Progenitor cell of endocrine pancreas (in vitro differentiated cells): ENCODE data around the gene NRDE2. TPM values are rescaled to one million over a fixed set of nuclear protein-coding genes. Genes with fewer than 3 reads are reported as not detected.

ENCODE experiments used
- DNase-seq: peaks from one replicate; pipeline ENCODE4 v3.0.0; 2021; ENCODE audit warnings: low spot score; ENCODE audit not compliant: unreplicated experiment
- H3K27ac Mint-ChIP-seq: 2 replicates; pipeline ENCODE4 v1.8.0; 2021; ENCODE audit warnings: mild to moderate bottlenecking, moderate library complexity, mixed read lengths
- H3K27me3 Mint-ChIP-seq: 2 replicates; pipeline ENCODE4 v1.8.0; 2021; ENCODE audit warnings: mixed read lengths
- H3K36me3 Mint-ChIP-seq: 2 replicates; pipeline ENCODE4 v1.8.0; 2022; ENCODE audit warnings: mixed read lengths; ENCODE audit not compliant: insufficient read depth
- H3K4me1 Mint-ChIP-seq: 2 replicates; pipeline ENCODE4 v1.8.0; 2021; ENCODE audit warnings: low read depth, mixed read lengths
- H3K4me3 Mint-ChIP-seq: 2 replicates; pipeline ENCODE4 v1.8.0; 2021; ENCODE audit warnings: low read depth, mild to moderate bottlenecking, moderate library complexity, mixed read lengths
- H3K9me3 Mint-ChIP-seq: 2 replicates; pipeline ENCODE4 v1.8.0; 2021; ENCODE audit warnings: low read depth, mixed read lengths
- CTCF ChIP-seq: fragments of 200-600 bp; sonication (generic); IDR thresholded peaks from one replicate; pipeline ENCODE4 v1.5.0; 2021; ENCODE audit warnings: antibody characterized with exemption, mild to moderate bottlenecking; ENCODE audit not compliant: unreplicated experiment
- total RNA-seq: library from RNA; stranded (reverse); gene quantifications from 2 replicates; pipeline ENCODE4 v1.2.1, GENCODE V29; 2021

Gene NRDE2
- total RNA-seq, 1 donor from 2014 or later, result 36.7 TPM

GRCh38 chr14:90288651-90289355 is 42.9 kb downstream of the NRDE2 start:
- DNase-seq, result no peak
- H3K36me3 Mint-ChIP-seq, result peaks cover 24% of the 10 kb centered on the region

GRCh38 chr14:90287791-90288190 is 44.0 kb downstream of the NRDE2 start:
- Mint-ChIP-seq H3K4me1 (no peaks in the 10 kb centered on the region), H3K27ac (peak overlapping the region; percentile 13), H3K27me3 (no peaks in the 10 kb centered on the region), H3K9me3 (no peaks in the 10 kb centered on the region), H3K36me3 (peaks cover 26% of the 10 kb centered on the region), H3K4me3 (no peak overlapping the region)
- TF ChIP-seq CTCF, result no peak
- DNase-seq, result no peak

More at GRCh38 chr14:90288651-90289355, 42.9 kb downstream of the NRDE2 start:
- no peaks in the 10 kb centered on the region for H3K9me3 Mint-ChIP-seq
- no peaks in the 10 kb centered on the region for H3K4me1 Mint-ChIP-seq
- no peak overlapping the region for H3K4me3 Mint-ChIP-seq
- TF ChIP-seq CTCF, result no peak
- H3K27ac Mint-ChIP-seq, result no peak overlapping the region
- no peaks in the 10 kb centered on the region for H3K27me3 Mint-ChIP-seq

GRCh38 chr14:90281756-90282155 is 50.0 kb downstream of the NRDE2 start:
- DNase-seq, result no peak
- H3K4me1 Mint-ChIP-seq, result no peaks in the 10 kb centered on the region
- TF ChIP-seq CTCF, result no peak
- H3K36me3 Mint-ChIP-seq, result peaks cover 17% of the 10 kb centered on the region
- H3K9me3 Mint-ChIP-seq, result no peaks in the 10 kb centered on the region
- no peak overlapping the region for H3K4me3 Mint-ChIP-seq
- no peak overlapping the region for H3K27ac Mint-ChIP-seq
- no peaks in the 10 kb centered on the region for H3K27me3 Mint-ChIP-seq

DNA sequence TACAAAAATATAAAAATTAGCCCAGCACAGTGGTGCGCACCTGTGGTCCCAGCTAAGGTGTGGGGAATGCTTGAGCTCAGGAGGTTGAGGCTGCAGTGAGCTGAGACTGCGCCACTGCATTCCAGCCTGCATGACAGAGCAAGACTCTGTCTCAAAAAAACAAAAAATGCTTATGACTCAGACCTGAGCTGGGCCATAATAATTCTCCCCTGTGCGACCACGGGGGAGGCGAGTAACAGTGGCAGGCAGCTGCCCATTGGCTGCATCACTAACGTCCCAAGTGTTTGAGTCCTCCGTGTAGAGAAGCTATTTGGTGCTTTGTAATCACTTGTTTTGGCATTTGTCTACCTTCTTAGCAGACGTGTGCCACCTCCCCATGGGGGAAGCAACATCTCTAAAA is 50.5 kb downstream of the NRDE2 start:
- H3K36me3 Mint-ChIP-seq, result peaks cover 15% of the 10 kb centered on the region
- no peak overlapping the region for H3K27ac Mint-ChIP-seq
- DNase-seq, result no peak
- no peaks in the 10 kb centered on the region for H3K9me3 Mint-ChIP-seq
- H3K27me3 Mint-ChIP-seq, result no peaks in the 10 kb centered on the region
- no peaks in the 10 kb centered on the region for H3K4me1 Mint-ChIP-seq
- H3K4me3 Mint-ChIP-seq, result no peak overlapping the region
- TF ChIP-seq CTCF, result no peak

DNA sequence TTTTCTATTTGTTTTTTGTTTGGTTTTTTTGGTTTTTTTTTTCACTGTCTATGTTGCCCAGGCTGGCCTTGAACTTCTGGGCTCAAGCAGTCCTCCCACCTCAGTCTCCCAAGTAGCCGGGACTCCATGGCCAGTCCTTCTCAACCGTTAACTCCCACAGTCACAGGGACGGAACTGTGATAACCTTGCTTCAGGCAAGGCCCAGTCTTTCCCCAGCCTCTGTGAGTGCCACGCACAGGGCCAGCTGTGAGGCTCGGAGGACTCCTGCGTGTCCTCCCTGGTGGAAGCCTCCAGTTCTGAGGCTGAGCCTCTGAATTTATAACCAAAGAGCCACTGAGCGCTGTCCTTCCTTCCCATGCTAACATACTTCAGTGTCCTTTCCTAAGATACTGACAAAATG is 51.6 kb downstream of the NRDE2 start:
- TF ChIP-seq CTCF, result no peak
- Mint-ChIP-seq H3K4me3 (no peak overlapping the region), H3K9me3 (no peaks in the 10 kb centered on the region), H3K4me1 (no peaks in the 10 kb centered on the region), H3K36me3 (peaks cover 9% of the 10 kb centered on the region), H3K27ac (no peak overlapping the region), H3K27me3 (no peaks in the 10 kb centered on the region)
- no peak for DNase-seq
